ENCODE results near the gene JAG1. TPM values are rescaled to one million over a fixed set of nuclear protein-coding genes. Genes with fewer than 3 reads are reported as not detected.

The JAG1 gene
- total RNA-seq, 1 experiment from 2014 or later: 89.6 TPM

GRCh38 chr20:10672624-10673127, 1.1 kb downstream of the JAG1 start:
- in situ Hi-C loops (cut with HindIII; ENCODE audit: low pct_unique_long_range_greater_than_20kb, low sequenced_read_pairs): no loop called here
- DNase-seq (ENCODE audit: low read depth, low spot score): no peak

GRCh38 chr20:10671919-10672623, 1.7 kb downstream of the JAG1 start:
- peak; percentile 20 for DNase-seq (ENCODE audit: low read depth, low spot score)
- in situ Hi-C loops (cut with HindIII; ENCODE audit: low pct_unique_long_range_greater_than_20kb, low sequenced_read_pairs): no loop called here

GRCh38 chr20:10671221-10671918, 2.4 kb downstream of the JAG1 start:
- in situ Hi-C loops (cut with HindIII; ENCODE audit: low pct_unique_long_range_greater_than_20kb, low sequenced_read_pairs): no loop called here
- DNase-seq (ENCODE audit: low read depth, low spot score): peak; percentile 56

GRCh38 chr20:10670501-10671220, 3.1 kb downstream of the JAG1 start:
- in situ Hi-C loops (cut with HindIII; ENCODE audit: low pct_unique_long_range_greater_than_20kb, low sequenced_read_pairs): no loop called here
- peak; percentile 24 for DNase-seq (ENCODE audit: low read depth, low spot score)

- peak; percentile 33 for DNase-seq (ENCODE audit: low read depth, low spot score)
- in situ Hi-C loops (cut with HindIII; ENCODE audit: low pct_unique_long_range_greater_than_20kb, low sequenced_read_pairs): no loop called here
Observed at GRCh38 chr20:10669843-10670446, 3.9 kb downstream of the JAG1 start.

- DNase-seq (ENCODE audit: low read depth, low spot score): no peak
- in situ Hi-C loops (cut with HindIII; ENCODE audit: low pct_unique_long_range_greater_than_20kb, low sequenced_read_pairs): no loop called here
Observed at GRCh38 chr20:10668677-10669368, 5.0 kb downstream of the JAG1 start.

GRCh38 chr20:10667560-10668167, 6.1 kb downstream of the JAG1 start:
- in situ Hi-C loops (cut with HindIII; ENCODE audit: low pct_unique_long_range_greater_than_20kb, low sequenced_read_pairs): no loop called here

GRCh38 chr20:10667077-10667401, 6.8 kb downstream of the JAG1 start:
- in situ Hi-C loops (cut with HindIII; ENCODE audit: low pct_unique_long_range_greater_than_20kb, low sequenced_read_pairs): no loop called here
- no peak for DNase-seq (ENCODE audit: low read depth, low spot score)

More at GRCh38 chr20:10667560-10668167, 6.1 kb downstream of the JAG1 start:
- DNase-seq (ENCODE audit: low read depth, low spot score): no peak

- no peak for DNase-seq (ENCODE audit: low read depth, low spot score)
- in situ Hi-C loops (cut with HindIII; ENCODE audit: low pct_unique_long_range_greater_than_20kb, low sequenced_read_pairs): no loop called here
Observed at GRCh38 chr20:10666221-10667076, 7.3 kb downstream of the JAG1 start.

GRCh38 chr20:10665791-10666190, 8.0 kb downstream of the JAG1 start:
- no peak for DNase-seq (ENCODE audit: low read depth, low spot score)
- in situ Hi-C loops (cut with HindIII; ENCODE audit: low pct_unique_long_range_greater_than_20kb, low sequenced_read_pairs): no loop called here

- no peak for DNase-seq (ENCODE audit: low read depth, low spot score)
- in situ Hi-C loops (cut with HindIII; ENCODE audit: low pct_unique_long_range_greater_than_20kb, low sequenced_read_pairs): no loop called here
Observed at GRCh38 chr20:10665027-10665561, 8.7 kb downstream of the JAG1 start.

GRCh38 chr20:10663756-10664155, 10.0 kb downstream of the JAG1 start:
- in situ Hi-C loops (cut with HindIII; ENCODE audit: low pct_unique_long_range_greater_than_20kb, low sequenced_read_pairs): no loop called here
- DNase-seq (ENCODE audit: low read depth, low spot score): no peak

- DNase-seq (ENCODE audit: low read depth, low spot score): no peak
- in situ Hi-C loops (cut with HindIII; ENCODE audit: low pct_unique_long_range_greater_than_20kb, low sequenced_read_pairs): no loop called here
Observed at GRCh38 chr20:10662661-10663458, 10.9 kb downstream of the JAG1 start.

- DNase-seq (ENCODE audit: low read depth, low spot score): no peak
- in situ Hi-C loops (cut with HindIII; ENCODE audit: low pct_unique_long_range_greater_than_20kb, low sequenced_read_pairs): no loop called here
Observed at GRCh38 chr20:10662151-10662550, 11.6 kb downstream of the JAG1 start.

GRCh38 chr20:10661261-10661660, 12.5 kb downstream of the JAG1 start:
- in situ Hi-C loops (cut with HindIII; ENCODE audit: low pct_unique_long_range_greater_than_20kb, low sequenced_read_pairs): no loop called here
- DNase-seq (ENCODE audit: low read depth, low spot score): no peak

All from SK-MEL-5 (cell line).